Fibroblast of lung (primary cell): ENCODE results near the gene SRPK1. TPM values are rescaled to one million over a fixed set of nuclear protein-coding genes. Genes with fewer than 3 reads are reported as not detected.

Experiments
- DNase-seq, 2 donors: peaks; one replicate each; pipeline versions ENCODE4 v3.0.0 to v3.0.0-alpha.2; 2010; ENCODE audit warnings: low read depth in 2 of 2
- H2AFZ ChIP-seq: 2 replicates; pipeline ENCODE4 v1.5.1; 2012; ENCODE audit warnings: low read length, control low read depth, inconsistent platforms
- H3K27ac ChIP-seq: 2 replicates; pipeline ENCODE4 v1.5.1; 2011; ENCODE audit warnings: low read length, control low read depth; ENCODE audit not compliant: insufficient read depth
- H3K27me3 ChIP-seq: 2 replicates; pipeline ENCODE4 v1.5.1; 2011; ENCODE audit warnings: mild to moderate bottlenecking, low read length; ENCODE audit not compliant: control insufficient read depth, insufficient read depth
- H3K36me3 ChIP-seq: 2 replicates; pipeline ENCODE4 v1.5.1; 2011; ENCODE audit warnings: low read length; ENCODE audit not compliant: control insufficient read depth, insufficient read depth
- H3K4me1 ChIP-seq: 2 replicates; pipeline ENCODE4 v1.5.1; 2011; ENCODE audit warnings: low read length; ENCODE audit not compliant: control insufficient read depth, insufficient read depth; ENCODE audit errors: extremely low read depth
- H3K4me2 ChIP-seq: 2 replicates; pipeline ENCODE4 v1.5.1; 2011; ENCODE audit warnings: low read length, control low read depth; ENCODE audit not compliant: insufficient read depth; ENCODE audit errors: extremely low read depth
- H3K4me3 ChIP-seq, 4 experiments: fragments of 200-600 bp in 1 of 4; sonication (generic) in 1 of 4; replicated peaks in 1 of 4; 2 replicates each; pipeline ENCODE4 v1.5.1; 2011 to 2016; ENCODE audit warnings: low read length in 4 of 4, low read depth in 3 of 4, mild to moderate bottlenecking in 3 of 4, control low read depth in 2 of 4, inconsistent platforms in 1 of 4, mixed read lengths in 1 of 4; ENCODE audit not compliant: insufficient read depth in 1 of 4; ENCODE audit errors: control extremely low read depth in 1 of 4
- H3K79me2 ChIP-seq: 2 replicates; pipeline ENCODE4 v1.5.1; 2012; ENCODE audit warnings: mild to moderate bottlenecking, low read length, inconsistent platforms; ENCODE audit not compliant: control insufficient read depth, insufficient read depth
- H3K9ac ChIP-seq: 2 replicates; pipeline ENCODE4 v1.5.1; 2011; ENCODE audit warnings: mild to moderate bottlenecking, low read length, control low read depth; ENCODE audit not compliant: insufficient read depth
- H3K9me3 ChIP-seq: 2 replicates; pipeline ENCODE4 v1.5.1; 2012; ENCODE audit warnings: low read depth, low read length; ENCODE audit not compliant: control insufficient read depth, insufficient read depth
- H4K20me1 ChIP-seq: 2 replicates; pipeline ENCODE4 v1.5.1; 2011; ENCODE audit warnings: low read length; ENCODE audit not compliant: control insufficient read depth, insufficient read depth; ENCODE audit errors: extremely low read depth
- EZH2 ChIP-seq: IDR thresholded peaks from 2 replicates; pipeline ENCODE4 v1.5.1; 2012; ENCODE audit warnings: low read length, control low read depth, mild to moderate bottlenecking; ENCODE audit errors: missing control alignments
- polyA plus RNA-seq, 2 donors: library from polyadenylated mRNA; depleted of rRNA in 1 of 2; stranded (reverse) in 1 of 2; unstranded in 1 of 2; fragments of >200 nt; gene quantifications; 2 replicates each; pipeline ENCODE4 v1.2.1, GENCODE V29; 2011 to 2012; ENCODE audit warnings: missing spikeins in 1 of 2
- total RNA-seq: library from RNA; depleted of rRNA; stranded (reverse); fragments of >200 nt; gene quantifications from 2 replicates; pipeline ENCODE4 v1.2.1, GENCODE V29; 2014
- TF ChIP-seq, protein P1 (sequence below), 2 donors: IDR thresholded peaks in 1 of 2; conservative IDR thresholded peaks in 1 of 2; 1 replicate in 1 of 2; 2 replicates in 1 of 2; pipeline ENCODE4 v1.5.1; 2011 to 2012; ENCODE audit warnings: low read length in 2 of 2, control low read depth in 1 of 2, inconsistent platforms in 1 of 2, low read depth in 1 of 2, mild to moderate bottlenecking in 1 of 2

Gene SRPK1
- total and polyA plus RNA-seq, 2 donors (not counting 1 experiment from before 2014, with no cell fraction given): 22.2 to 44.8 TPM

DNA sequence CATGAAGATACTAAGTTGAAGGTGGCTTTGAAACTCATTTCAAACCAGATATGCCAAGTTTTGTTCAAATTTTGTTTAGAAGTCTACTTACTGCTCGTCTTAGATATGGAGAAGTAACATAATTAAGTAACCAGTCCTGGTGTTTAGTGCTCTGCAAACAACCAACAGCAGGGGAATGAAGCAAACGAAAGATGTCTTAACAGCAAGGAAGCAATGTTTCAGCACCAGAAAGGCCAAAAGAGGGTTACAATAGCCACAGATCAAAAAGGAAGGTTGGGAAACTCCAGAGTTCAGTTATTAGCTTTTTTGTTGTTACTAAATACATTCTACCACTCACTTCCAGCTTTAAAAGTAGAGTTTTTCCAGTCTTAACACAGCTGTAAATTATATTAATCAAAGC lies 70.7 kb downstream of the SRPK1 start:
- no peaks in the 10 kb centered on the region for H3K79me2 ChIP-seq
- no peak overlapping the region for H2AFZ ChIP-seq
- no peak overlapping the region for H3K27ac ChIP-seq
- no peak for TF ChIP-seq EZH2
- TF ChIP-seq, protein P1, sequence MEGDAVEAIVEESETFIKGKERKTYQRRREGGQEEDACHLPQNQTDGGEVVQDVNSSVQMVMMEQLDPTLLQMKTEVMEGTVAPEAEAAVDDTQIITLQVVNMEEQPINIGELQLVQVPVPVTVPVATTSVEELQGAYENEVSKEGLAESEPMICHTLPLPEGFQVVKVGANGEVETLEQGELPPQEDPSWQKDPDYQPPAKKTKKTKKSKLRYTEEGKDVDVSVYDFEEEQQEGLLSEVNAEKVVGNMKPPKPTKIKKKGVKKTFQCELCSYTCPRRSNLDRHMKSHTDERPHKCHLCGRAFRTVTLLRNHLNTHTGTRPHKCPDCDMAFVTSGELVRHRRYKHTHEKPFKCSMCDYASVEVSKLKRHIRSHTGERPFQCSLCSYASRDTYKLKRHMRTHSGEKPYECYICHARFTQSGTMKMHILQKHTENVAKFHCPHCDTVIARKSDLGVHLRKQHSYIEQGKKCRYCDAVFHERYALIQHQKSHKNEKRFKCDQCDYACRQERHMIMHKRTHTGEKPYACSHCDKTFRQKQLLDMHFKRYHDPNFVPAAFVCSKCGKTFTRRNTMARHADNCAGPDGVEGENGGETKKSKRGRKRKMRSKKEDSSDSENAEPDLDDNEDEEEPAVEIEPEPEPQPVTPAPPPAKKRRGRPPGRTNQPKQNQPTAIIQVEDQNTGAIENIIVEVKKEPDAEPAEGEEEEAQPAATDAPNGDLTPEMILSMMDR (conservative IDR thresholded peaks at IDR 0.05 in 1 of 2, IDR thresholded peaks at IDR 0.05 in 1 of 2; ENCODE audit: low read depth in 1 of 2, low read length in 2 of 2): no peak
- DNase-seq: no peak
- no peak overlapping the region for H3K9ac ChIP-seq
- no peaks in the 10 kb centered on the region for H3K4me1 ChIP-seq
- H3K36me3 ChIP-seq: no peaks in the 10 kb centered on the region
- H3K27me3 ChIP-seq: no peaks in the 10 kb centered on the region
- H4K20me1 ChIP-seq: no peaks in the 10 kb centered on the region
- no peaks in the 10 kb centered on the region for H3K9me3 ChIP-seq
- H3K4me3 ChIP-seq: no peak overlapping the region
- H3K4me2 ChIP-seq: no peak overlapping the region

DNA sequence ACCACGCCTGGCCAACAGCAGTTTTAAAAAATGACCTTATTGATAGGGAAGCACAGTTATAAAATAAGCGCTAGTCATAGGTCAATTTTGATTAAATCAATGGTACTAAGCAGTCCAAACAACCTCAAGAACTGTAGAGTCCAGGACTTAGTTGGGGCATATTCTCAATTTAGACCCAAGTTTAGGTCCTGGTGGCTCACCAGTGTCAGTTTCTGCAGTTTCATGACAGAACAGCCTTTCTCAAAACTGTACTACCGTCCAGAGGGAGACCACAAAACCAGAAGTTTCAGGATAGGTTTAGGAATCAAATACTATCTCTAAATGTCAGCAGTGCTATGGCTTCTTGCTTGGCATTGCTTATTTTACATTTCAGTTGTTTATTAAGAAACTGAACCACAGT lies 76.6 kb downstream of the SRPK1 start:
- no peak overlapping the region for H3K27ac ChIP-seq
- no peak for DNase-seq
- no peak overlapping the region for H3K4me3 ChIP-seq
- no peaks in the 10 kb centered on the region for H4K20me1 ChIP-seq
- H3K9me3 ChIP-seq: no peaks in the 10 kb centered on the region
- H3K36me3 ChIP-seq: peaks cover 2% of the 10 kb centered on the region
- H3K79me2 ChIP-seq: no peaks in the 10 kb centered on the region
- H3K4me1 ChIP-seq: no peaks in the 10 kb centered on the region
- H2AFZ ChIP-seq: no peak overlapping the region
- no peak overlapping the region for H3K9ac ChIP-seq
- TF ChIP-seq EZH2: no peak
- TF ChIP-seq, protein P1 (conservative IDR thresholded peaks at IDR 0.05 in 1 of 2, IDR thresholded peaks at IDR 0.05 in 1 of 2; ENCODE audit: low read depth in 1 of 2, low read length in 2 of 2): no peak
- no peak overlapping the region for H3K4me2 ChIP-seq
- no peaks in the 10 kb centered on the region for H3K27me3 ChIP-seq

DNA sequence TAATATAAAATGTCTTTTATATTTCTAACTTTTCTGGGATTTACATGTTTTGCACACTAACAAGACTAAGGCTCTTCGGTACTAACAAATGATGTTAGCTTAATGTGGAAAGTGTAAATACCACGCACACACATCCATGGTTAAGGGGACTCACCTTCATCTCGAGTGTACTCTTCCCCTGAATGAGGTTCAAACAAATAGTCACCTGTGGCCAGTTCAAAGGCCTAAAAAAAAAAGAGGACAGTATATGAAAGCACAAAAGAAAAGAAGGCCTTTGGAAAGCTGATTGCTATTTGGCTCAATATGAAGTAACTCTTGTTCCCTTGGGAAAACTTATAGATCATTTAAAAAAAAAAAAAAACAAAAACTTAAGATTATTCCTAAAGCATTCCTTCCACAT lies 78.5 kb downstream of the SRPK1 start:
- no peak for DNase-seq
- H3K9ac ChIP-seq: no peak overlapping the region
- no peaks in the 10 kb centered on the region for H3K9me3 ChIP-seq
- H3K4me3 ChIP-seq: no peak overlapping the region
- H3K4me2 ChIP-seq: no peak overlapping the region
- peaks cover 2% of the 10 kb centered on the region for H3K36me3 ChIP-seq
- no peak overlapping the region for H2AFZ ChIP-seq
- no peak for TF ChIP-seq EZH2
- TF ChIP-seq, protein P1 (conservative IDR thresholded peaks at IDR 0.05 in 1 of 2, IDR thresholded peaks at IDR 0.05 in 1 of 2; ENCODE audit: low read depth in 1 of 2, low read length in 2 of 2): no peak
- no peaks in the 10 kb centered on the region for H3K79me2 ChIP-seq
- H3K27me3 ChIP-seq: no peaks in the 10 kb centered on the region
- H3K27ac ChIP-seq: no peak overlapping the region
- no peaks in the 10 kb centered on the region for H4K20me1 ChIP-seq
- H3K4me1 ChIP-seq: no peaks in the 10 kb centered on the region
